ENCODE measurements around the gene GRAMD4.
A peak's percentile ranks its signal among the peaks of the same experiment; 100 is the strongest.

The GRAMD4 gene

DNA sequence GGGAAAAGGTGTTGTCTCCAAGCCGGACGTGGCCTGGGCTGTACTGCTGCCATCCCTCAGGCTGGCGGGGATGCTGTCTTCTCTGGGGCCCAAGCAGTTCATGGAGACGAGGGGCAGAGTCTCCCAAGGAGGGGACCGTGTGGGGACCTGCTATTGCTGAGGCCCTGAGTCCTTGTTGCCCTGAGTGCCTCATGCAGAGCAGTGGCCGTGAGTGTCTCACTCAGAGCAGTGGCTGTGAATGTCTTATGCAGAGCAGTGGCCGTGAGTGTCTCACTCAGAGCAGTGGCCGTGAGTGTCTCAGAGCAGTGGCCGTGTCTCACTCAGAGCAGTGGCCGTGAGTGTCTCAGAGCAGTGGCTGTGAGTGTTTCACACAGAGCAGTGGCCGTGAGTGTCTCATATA, 54.7 kb downstream of the GRAMD4 start:
- DNase-seq = no peak

DNA sequence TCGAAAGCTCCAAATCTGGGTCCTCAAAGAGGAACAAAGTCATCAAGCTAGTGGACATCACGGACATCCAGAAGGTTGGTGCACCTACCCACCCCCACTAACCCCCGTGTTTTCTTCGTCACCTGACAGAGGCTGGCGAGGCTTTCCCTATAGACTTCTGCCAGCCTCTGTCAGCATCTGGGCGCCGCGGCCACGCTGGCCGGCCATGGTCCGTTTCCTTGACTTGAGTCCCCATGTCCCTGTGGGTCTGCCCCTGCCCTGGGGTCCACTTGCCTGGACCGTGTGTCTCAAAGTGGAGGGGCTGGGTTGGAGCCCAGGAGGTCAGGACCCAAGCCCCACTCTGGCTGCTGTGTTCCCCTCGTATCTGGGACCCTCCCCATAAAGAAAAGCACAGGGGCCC, 55.3 kb downstream of the GRAMD4 start:
- DNase-seq = no peak

DNA sequence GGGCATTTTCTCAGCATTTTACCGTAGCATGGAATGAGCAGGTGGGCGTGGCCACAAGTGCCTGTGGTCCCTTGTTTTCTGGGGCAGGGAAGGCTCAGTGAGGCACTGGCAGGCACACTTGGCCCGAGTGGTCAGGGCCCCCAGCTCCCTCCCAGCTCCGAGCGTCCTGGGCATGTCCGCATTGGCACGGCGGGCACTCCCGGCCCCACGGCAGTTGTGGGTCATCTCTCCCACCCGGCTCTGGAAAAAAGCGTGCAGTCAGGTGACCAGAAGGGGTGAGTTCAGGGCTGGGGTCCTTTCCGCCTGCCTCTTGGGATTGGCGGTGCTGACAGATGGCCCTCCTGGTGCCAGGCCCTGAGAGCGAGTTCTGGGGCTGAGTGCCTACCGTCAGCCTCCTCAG, 55.8 kb downstream of the GRAMD4 start:
- no peak for DNase-seq

DNA sequence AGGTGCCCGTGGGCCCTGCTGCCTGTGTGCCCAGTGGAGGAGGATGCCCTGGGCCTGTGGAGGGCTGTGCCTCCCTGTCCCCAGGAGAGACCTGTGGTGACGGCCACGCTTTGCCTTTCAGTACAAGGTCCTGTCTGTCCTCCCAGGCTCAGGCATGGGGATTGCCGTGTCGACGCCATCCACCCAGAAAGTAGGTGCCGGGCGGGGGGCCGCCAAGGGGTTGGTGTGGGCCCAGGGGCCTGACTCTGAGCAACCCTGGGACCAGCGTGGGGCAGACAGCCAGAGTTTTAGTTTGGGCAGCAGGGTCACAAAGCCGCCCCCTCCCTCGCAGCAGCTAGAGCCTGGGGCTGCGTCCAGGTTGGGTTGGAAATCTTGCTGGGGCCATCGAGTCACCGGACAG, 56.3 kb downstream of the GRAMD4 start:
- no peak for DNase-seq

DNA sequence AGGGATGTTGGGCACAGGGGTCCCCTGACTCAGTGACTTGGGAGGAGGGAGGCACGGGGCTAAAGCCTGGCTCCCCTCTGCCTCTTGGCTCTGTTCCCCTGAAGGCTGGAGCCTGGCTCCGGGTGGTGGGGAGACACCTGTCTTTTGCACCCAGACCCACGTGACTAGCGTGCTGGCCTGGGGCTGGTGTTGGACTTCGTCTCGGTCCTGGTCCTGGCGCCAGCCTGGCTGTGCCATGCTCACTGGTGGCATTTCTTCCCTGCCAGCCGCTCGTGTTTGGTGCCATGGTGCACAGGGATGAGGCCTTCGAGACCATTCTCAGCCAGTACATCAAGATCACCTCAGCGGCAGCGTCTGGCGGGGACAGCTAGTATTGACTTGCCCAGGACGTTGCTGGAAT, 56.7 kb downstream of the GRAMD4 start:
- DNase-seq = no peak

DNA sequence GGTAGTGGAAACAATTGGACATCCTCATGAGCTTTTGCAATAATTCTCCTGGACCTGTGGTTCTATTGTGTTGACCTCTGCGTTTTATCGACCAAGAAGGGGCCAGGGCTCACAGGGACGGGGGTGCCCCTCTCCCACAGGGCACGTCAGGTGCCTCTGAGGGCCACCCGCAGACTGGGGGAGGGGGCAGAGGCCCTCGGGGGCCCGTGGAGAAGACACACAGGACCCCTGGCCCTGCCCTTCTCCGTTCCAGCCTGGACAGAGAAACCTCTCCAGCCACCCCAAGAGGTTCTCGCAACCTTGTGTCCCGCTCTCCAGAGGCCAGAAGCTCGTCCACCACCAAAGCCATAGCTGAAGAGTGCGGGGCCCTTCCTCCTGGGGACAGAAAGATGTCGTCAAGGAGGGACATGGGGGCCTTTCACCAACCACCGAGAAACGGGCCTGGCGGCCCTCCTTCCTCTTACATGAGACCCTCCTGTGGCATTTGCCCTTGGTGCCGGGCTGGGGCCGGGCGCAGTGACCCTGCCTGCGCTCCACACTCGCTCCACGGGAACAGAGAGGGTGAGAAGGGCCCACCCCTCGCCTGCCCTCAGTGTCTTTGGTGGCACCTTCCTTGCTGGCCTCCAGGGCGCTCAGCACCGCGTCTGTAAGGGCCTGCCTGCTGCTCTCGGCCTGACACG, 57.3 kb downstream of the GRAMD4 start:
- DNase-seq = no peak

DNA sequence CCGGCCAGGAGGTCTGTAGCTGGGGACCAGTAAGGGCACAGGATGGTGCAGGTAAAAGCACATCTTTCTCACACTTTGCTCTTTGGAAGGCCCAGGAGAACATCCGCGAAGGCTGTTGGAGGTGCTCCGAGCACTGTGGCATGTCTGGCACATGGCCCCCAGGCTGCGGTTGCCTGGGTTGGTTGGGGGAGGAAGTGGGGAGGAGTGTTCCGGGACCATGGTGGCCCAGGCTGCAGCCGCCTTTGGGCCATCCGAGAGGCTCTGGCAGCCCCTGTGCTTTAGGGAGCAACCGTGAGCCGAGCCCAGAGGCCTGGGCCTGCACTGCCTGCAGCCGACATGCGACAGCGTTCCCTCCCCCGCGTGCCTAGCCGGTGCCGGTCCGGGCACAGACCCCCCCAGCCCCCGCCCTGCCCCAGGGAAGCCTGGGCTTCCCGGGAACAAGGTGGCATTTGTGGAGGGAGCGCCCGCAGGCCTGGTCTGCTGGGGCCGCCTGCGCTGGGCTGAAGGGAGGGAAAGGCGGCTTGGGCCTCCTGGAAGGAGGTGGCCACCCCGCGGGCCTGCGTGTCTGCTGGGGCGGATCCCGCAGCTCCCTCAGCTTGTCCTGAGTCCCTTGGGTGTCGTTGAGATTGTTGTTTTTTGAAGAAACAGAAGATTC, 57.9 kb downstream of the GRAMD4 start:
- DNase-seq = no peak

DNA sequence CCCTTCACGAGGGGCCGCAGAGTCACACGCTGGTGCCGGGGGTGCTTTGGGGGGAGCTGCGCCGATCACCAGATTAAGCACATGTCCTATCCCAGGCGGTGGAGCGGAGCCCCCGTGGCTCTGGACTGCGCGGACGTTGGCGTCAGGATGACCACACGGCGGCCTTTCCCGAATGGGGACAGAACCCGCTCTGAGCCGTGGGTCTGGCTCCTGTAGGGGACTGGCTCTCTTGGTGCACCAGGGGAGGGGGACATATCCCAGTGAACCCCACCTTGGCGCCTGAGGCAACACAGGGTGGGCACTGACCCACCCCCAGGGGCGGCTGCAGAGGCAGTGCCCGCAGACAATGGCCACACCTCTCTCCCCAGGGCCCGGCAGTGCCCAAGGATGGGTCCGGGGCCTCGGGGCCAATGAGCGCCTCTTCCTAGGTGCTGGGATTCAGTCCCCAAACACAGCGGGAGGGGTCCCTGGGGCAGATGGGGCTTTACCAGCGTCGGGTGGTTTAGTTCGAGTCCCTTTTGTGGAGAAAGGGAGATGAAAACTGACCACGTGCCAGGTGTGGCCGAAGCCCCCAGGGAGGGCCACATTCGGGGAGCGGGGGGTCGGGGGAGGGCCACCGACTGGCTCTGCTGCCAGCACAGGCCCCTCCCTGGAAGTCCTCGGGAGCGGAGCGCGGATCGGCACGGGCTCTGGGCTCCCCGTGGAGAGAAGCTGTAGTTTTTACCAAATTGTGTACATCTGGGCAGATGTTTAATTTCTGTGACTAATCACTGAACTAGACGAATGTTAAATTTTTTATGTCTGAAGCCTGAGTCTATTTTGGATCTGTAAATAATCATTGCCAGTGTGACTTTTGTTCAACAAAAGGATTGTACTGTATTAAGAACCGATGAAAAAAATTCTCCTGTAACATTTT, 58.9 kb downstream of the GRAMD4 start:
- DNase-seq = no peak

DNA sequence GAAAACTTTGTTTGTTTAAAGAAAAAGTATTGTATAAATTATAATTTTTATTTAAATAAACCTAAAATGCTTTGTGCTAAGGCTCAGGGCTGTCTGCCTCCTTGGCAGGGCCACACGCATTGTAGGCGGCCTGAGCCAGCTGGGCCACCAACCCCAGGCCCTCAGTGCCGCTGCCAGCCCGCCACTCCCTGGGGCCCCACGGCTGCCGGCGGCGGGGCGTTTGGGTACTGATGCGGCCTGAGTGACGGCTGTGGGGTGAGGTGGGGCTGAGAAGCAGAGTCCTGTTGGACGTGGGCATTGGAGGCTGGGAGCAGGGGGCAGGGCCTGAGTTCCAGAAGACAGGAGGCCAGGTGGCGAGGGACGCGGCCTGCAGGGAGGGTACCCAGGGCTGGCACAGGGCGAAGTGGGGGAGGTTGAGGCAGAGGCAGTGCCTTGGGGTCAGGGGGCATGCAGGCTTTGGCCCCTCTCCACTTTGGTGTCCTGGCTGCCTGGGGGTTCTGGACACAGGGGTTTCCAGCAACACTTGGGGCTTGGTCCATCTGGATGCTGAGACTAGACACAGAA, 59.6 kb downstream of the GRAMD4 start:
- DNase-seq = no peak

DNA sequence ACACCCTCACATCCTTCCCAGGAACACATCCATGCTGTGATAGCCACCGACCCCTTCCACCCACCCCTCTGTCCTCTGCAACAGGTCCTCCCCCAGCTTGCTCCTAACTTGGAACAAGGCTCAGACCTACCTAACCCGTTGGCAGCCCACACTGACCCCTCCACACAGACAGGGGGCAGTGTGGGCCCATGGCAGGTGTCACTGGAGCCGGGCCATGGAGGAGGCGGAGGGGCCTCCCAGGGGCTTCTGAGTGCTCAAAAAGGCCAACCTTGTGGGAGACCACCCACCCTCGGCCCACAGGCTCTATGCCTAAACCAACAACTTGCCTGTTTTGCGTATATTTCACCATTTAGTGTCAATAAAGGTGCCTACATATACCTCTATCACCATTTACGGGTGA, 60.8 kb downstream of the GRAMD4 start:
- DNase-seq = peak; percentile 33

DNA sequence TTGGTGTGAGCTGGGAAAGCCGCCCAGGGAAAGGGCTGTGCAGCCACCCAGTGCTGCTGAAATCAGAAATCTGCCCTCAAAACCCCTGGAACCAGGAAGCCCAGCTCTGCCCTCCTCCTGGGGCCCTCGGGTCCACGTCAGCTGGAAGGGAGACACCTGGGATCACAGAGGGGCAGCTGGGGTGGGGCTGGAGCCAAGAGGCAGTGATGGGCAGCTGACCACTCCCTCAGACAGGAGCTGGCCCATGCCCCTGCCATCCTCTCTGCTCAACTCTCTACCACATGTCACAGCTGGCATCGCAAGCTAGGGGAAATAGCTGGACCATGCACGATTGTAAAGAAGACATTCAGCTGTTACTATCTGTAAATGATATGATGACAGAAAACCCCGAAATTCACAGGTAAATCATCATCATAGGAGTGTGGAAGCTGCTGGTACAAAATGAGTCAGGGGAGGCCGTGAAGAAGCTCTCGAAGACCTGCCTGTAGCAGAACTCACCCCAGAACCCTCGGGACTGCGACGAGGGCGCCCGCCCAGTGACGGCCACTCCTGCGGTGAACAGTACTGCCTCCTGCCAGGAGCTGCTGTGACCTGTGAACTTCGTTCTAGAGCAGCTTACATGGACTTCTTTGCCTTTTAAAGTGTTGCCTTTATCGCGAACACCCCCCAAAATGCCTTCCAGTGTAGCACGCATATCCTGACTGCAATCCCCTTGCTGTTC, 62.0 kb downstream of the GRAMD4 start:
- no peak for DNase-seq

DNA sequence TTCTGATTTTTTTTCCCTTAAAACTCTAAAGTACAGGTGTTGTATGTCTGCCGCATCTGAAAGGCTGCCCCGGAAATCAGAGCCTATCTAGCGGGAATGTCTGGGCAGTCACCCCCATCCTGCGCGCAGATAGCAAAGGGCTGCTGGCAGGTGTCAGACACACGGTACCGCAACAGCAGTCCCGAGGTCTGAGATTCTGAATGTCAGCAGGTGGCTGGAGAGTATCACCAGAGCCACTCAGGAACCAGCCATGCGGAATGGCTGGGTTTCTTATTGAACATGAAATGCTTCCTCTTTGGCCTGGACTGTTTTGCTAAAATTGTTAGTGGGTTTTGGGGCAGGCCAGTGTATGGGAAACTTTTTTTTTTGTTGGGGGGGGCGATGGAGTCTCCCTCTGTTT, 64.5 kb downstream of the GRAMD4 start:
- no peak for DNase-seq

DNA sequence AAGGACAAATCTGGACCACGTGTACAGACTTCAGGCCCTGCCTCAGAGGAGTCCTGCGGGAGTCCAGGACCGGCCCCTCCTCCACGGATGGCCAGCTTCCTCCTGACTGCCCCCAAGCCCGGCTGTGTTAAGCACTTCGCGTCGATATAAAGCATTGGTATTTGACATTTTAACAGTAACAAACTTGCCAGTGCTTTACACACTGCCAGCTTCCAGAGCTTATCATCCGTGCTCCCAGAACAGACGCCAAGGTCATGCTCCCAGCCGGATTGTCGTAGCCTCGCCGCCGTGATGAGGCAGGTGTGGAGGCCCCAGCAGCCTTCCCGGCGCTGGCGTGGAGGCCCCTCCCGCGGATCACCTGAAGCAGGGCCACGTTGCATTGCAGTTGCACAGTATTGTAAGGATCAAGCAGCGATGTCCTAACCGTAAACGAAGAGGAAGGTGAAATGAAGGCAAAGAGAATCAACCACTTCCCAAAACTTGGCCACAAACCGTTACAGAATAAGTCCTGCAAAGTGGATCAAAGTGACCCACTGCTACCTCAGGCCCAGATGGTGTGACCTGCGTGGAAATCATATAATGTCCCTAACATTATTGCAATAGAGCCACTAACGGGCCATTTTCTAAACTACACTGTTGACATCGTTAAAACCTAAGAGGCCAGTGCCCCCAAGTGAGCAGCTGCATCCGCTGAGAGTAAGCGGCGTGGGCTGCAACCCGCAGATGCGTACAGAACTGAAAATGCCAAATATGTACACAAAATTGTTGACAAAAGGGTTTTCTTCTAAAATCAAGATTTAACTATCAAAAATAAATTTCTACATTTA, 66.2 kb downstream of the GRAMD4 start:
- DNase-seq = no peak

DNA sequence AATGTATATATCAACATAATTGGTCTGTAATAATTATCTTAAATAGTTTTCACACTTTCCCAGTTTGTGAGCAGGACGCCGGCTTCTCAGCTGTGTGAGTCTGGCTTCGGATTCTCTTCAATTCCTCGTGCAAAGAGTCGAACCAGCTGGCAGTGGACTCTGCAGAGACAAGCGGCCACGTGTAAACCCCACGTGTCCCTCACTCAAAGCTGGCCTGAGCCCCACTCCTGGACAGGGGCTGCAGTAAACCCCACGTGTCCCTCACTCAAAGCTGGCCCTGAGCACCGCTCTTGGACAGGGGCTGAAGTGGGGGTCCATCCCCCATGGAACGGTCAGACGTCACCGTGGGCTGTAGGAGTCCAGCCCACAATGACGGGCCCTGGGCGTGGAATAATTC, 66.9 kb downstream of the GRAMD4 start:
- no peak for DNase-seq

DNA sequence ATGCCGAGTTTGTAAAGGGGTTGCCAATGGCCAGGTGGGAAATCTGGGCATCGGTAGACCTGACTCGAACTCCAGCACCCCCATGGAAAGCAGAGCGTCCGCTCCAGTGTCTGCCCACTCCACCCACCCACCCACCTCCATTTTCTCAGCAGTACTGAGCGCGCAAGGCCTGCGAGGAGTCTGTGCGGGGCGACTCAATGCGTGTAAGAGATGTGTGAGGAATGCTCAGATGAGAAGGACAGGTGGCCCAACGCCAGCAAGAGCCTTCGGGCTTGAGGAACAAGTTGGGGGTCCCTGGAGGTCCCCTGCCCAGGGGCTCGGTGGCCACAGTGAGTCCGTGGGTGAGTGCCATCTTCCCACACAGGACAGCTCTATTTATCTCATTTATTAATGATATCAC, 67.3 kb downstream of the GRAMD4 start:
- no peak for DNase-seq

DNA sequence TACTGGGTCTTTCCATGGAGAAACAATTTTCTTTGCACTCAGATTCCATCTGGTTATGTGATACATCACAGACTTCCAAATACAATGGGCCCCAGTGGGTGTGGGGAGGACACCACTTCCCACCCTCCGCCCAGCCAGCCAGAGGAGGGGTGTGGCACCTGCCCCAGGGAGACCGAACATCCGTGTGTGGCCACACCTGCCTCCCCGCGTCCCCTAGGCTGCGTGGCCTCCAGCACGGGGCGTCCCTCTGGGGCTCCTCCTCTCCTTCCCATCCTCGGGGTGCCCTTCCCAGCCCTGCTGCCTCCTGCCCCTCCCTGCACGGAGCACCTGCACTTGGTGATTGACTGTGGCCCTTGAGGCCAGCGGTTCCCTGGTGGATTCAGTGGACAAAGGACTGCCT, 68.8 kb downstream of the GRAMD4 start:
- DNase-seq = no peak

DNA sequence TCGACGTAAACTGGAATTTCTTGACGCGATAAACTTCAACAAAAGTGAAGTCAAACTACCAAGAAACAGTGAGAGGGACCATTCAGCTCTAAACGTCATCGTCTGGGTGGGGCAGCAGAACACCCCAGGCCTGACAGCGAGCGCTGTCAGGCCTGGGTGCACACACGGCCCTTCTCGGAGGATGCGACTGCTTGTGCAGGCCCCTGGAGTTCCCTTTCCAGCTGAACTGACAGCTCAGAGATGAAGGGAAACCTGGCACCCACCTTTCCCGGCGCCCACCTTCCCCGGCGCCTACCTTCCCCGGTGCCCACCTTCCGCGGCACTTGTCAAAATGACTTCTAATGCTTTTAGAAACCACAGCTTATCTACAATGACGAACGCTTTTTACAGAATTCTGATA, 70.0 kb downstream of the GRAMD4 start:
- no peak for DNase-seq

DNA sequence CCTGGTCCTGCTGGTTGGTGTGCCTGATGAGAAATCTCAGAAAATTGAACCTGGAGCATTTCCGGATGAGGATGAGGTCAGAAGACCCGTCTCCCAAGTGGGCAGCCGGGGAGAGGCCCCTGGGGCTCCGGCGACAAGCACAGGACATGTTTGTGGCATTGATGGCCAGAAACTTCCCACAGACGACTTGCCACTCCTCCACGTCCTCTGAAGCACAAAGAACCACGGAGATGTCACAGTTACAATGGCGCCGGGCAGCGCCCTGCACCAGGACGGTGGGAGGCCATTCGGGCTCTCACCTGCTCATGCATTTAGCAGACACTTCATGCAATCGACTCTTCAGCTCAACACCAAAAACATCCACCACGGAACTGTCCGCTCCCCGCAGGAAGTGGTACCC, 71.4 kb downstream of the GRAMD4 start:
- DNase-seq = no peak

DNA sequence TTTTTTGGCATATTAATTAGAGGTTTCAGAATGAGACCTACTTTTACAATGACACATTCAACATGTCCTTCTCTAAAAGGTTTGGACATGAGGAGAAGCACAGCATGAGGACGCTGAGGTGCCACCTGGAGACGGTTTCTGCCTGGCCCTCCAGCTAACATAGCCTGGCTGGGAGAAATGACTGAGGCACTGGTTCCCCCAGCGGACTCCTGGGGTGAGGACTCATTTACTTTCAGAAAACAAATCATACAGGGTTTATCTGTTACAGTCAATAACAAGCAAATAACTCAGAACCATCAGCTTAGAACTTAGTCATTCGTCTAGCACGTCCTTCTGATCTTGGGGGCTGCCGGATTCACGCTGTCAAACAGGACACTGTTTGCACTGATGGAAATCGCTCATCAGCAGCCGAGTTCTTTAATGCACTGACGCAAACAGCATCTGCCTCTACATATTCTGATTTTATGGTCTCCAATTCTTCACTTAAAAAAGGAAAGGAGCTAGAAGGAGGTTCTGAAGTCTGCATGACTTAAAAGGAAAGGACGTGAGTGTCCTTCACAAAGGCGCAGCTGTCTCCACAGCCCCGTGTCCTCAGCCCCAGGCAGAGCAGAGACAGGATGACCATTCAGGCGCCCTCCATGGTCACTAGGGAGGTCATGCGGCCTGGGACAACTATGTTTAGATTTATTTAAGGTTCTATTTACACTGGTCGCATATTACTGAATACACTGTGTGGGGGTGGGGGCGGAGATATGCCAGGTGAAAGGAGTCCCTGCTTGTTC, 73.6 kb downstream of the GRAMD4 start:
- no peak for DNase-seq

DNA sequence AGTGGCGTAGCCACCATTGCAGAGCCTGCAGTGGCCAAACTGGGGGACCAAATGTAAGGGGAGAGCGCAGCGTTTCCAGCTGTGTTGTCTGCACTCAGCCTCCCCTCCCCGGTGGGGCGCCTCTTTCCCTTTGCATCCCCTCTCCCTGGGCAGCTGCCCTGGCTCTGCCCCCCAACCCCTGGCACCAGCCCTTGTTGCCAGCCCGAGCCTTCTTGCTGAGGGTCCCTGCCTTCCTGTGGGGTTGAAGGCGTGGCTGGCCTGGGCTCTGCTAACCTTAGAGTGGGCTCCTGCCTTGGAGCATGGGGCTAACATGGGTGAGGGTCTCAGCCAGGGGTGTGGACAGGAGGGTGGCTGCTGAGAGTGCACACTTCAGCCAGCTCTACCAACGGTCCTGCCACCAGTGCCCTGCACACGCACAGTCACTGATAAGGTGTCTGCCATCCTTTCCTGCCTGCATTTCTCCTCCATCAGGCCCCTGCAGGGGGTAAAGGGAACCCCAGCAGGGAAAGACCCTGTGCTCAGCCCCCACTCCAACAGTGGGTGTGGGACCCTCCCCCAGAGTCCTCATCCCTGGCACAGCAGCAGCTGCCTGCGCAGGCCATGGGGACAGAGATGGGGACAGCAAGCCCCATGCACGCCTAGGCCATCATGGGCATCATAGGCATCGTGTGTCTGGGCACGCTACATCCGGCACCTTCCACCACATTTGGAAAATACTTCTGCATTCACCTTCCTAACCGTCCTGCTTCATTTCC, 74.4 kb downstream of the GRAMD4 start:
- DNase-seq = no peak
